H9 (cell line): ENCODE data around the gene AGBL4. TPM values are rescaled to one million over a fixed set of nuclear protein-coding genes. Genes with fewer than 3 reads are reported as not detected.

Experiments
- DNase-seq: peaks from one replicate; pipeline ENCODE4 v3.0.0-alpha.2; 2017
- H2AFZ ChIP-seq: one replicate; pipeline ENCODE4 v1.6.1; 2013; ENCODE audit warnings: mild to moderate bottlenecking, low read length, control low read depth, moderate library complexity
- H2AK5ac ChIP-seq: 2 replicates; pipeline ENCODE4 v1.6.1; 2013; ENCODE audit warnings: low read length, control low read depth, mixed read lengths; ENCODE audit not compliant: insufficient read length
- H2BK120ac ChIP-seq: one replicate; pipeline ENCODE4 v1.6.1; 2013; ENCODE audit warnings: low read depth, mild to moderate bottlenecking, low read length, control low read depth, inconsistent platforms; ENCODE audit not compliant: poor library complexity, severe bottlenecking
- H2BK12ac ChIP-seq: 2 replicates; pipeline ENCODE4 v1.6.1; 2013; ENCODE audit warnings: low read length, control low read depth, mixed read lengths, low read depth; ENCODE audit not compliant: insufficient read length
- H2BK15ac ChIP-seq: 2 replicates; pipeline ENCODE4 v1.6.1; 2013; ENCODE audit warnings: low read depth, low read length, control low read depth
- H2BK20ac ChIP-seq: one replicate; pipeline ENCODE4 v1.6.1; 2013; ENCODE audit warnings: low read depth, mild to moderate bottlenecking, low read length, control low read depth, inconsistent platforms; ENCODE audit not compliant: poor library complexity, severe bottlenecking
- H2BK5ac ChIP-seq: 2 replicates; pipeline ENCODE4 v1.6.1; 2013; ENCODE audit warnings: low read length, control low read depth, mixed read lengths; ENCODE audit not compliant: insufficient read length
- H3K14ac ChIP-seq: 2 replicates; pipeline ENCODE4 v1.6.1; 2013; ENCODE audit warnings: low read length, control low read depth; ENCODE audit not compliant: insufficient read depth
- H3K18ac ChIP-seq: 2 replicates; pipeline ENCODE4 v1.6.1; 2013; ENCODE audit warnings: low read depth, mild to moderate bottlenecking, mixed read lengths, low read length, control low read depth; ENCODE audit not compliant: insufficient read length
- H3K23ac ChIP-seq: 2 replicates; pipeline ENCODE4 v1.6.1; 2013; ENCODE audit warnings: low read length, control low read depth, mixed read lengths, low read depth; ENCODE audit not compliant: insufficient read length
- H3K23me2 ChIP-seq: 2 replicates; pipeline ENCODE4 v1.6.1; 2013; ENCODE audit warnings: low read depth, mild to moderate bottlenecking, mixed read lengths, low read length, control low read depth; ENCODE audit not compliant: insufficient read length, poor library complexity, severe bottlenecking
- H3K27ac ChIP-seq: 2 replicates; pipeline ENCODE4 v1.5.1; 2013; ENCODE audit warnings: low read length, control low read depth, mixed read lengths, low read depth; ENCODE audit not compliant: insufficient read length
- H3K27me3 ChIP-seq: 2 replicates; pipeline ENCODE4 v1.6.1; 2013; ENCODE audit warnings: low read length, control low read depth, inconsistent platforms; ENCODE audit not compliant: insufficient read depth
- H3K4ac ChIP-seq: 2 replicates; pipeline ENCODE4 v1.6.1; 2013; ENCODE audit warnings: low read depth, mild to moderate bottlenecking, control low read depth, inconsistent platforms, low read length, moderate library complexity
- H3K4me1 ChIP-seq: 2 replicates; pipeline ENCODE4 v1.6.1; 2013; ENCODE audit warnings: low read length, control low read depth, inconsistent platforms; ENCODE audit not compliant: insufficient read depth
- H3K4me2 ChIP-seq: 2 replicates; pipeline ENCODE4 v1.6.1; 2013; ENCODE audit warnings: low read length, control low read depth, mixed read lengths; ENCODE audit not compliant: insufficient read length, insufficient read depth
- H3K56ac ChIP-seq: 2 replicates; pipeline ENCODE4 v1.6.1; 2013; ENCODE audit warnings: low read depth, mild to moderate bottlenecking, mixed read lengths, low read length, control low read depth; ENCODE audit not compliant: insufficient read length
- H3K79me1 ChIP-seq: 2 replicates; pipeline ENCODE4 v1.6.1; 2013; ENCODE audit warnings: low read depth, mild to moderate bottlenecking, moderate library complexity, low read length, control low read depth, inconsistent platforms; ENCODE audit not compliant: insufficient read depth, poor library complexity, severe bottlenecking
- H3K79me2 ChIP-seq: 2 replicates; pipeline ENCODE4 v1.6.1; 2013; ENCODE audit warnings: low read length, control low read depth, inconsistent platforms; ENCODE audit not compliant: insufficient read depth
- H3K9ac ChIP-seq: 2 replicates; pipeline ENCODE4 v1.6.1; 2013; ENCODE audit warnings: low read length, control low read depth, mixed read lengths; ENCODE audit not compliant: insufficient read length; ENCODE audit errors: extremely low read depth
- H3K9me3 ChIP-seq: one replicate; pipeline ENCODE4 v1.6.1; 2013; ENCODE audit warnings: low read depth, low read length, inconsistent platforms; ENCODE audit not compliant: control insufficient read depth
- H3T11ph ChIP-seq: one replicate; pipeline ENCODE4 v1.6.1; 2013; ENCODE audit warnings: mild to moderate bottlenecking, low read length, control low read depth, inconsistent platforms
- H4K20me1 ChIP-seq: one replicate; pipeline ENCODE4 v1.6.1; 2013; ENCODE audit not compliant: control insufficient read depth, insufficient read length, insufficient read depth
- H4K5ac ChIP-seq: 2 replicates; pipeline ENCODE4 v1.6.1; 2013; ENCODE audit warnings: low read depth, mild to moderate bottlenecking, mixed read lengths, low read length, control low read depth; ENCODE audit not compliant: insufficient read length
- H4K8ac ChIP-seq: replicated peaks from 2 replicates; pipeline ENCODE4 v1.6.1; 2013; ENCODE audit warnings: low read length, control low read depth, mixed read lengths, low read depth; ENCODE audit not compliant: insufficient read length
- H4K91ac ChIP-seq: 2 replicates; pipeline ENCODE4 v1.6.1; 2013; ENCODE audit warnings: low read depth, mild to moderate bottlenecking, moderate library complexity, mixed read lengths, low read length, control low read depth; ENCODE audit not compliant: insufficient read length
- H3K27ac Mint-ChIP-seq, 3 experiments: 2 replicates in 2 of 3; 3 replicates in 1 of 3; pipeline ENCODE4 v1.8.0; 2020 to 2021; ENCODE audit warnings: mixed read lengths in 3 of 3, mild to moderate bottlenecking in 1 of 3, moderate library complexity in 1 of 3
- H3K27me3 Mint-ChIP-seq: 2 replicates; pipeline ENCODE4 v1.8.0; 2021; ENCODE audit warnings: low read depth, mild to moderate bottlenecking, moderate library complexity, mixed read lengths
- H3K36me3 Mint-ChIP-seq, 3 experiments: 2 replicates in 2 of 3; 3 replicates in 1 of 3; pipeline ENCODE4 v1.8.0; 2020 to 2021; ENCODE audit warnings: low read depth in 3 of 3, mixed read lengths in 3 of 3; ENCODE audit not compliant: insufficient read depth in 1 of 3
- H3K4me1 Mint-ChIP-seq, 2 experiments: 2 replicates each; pipeline ENCODE4 v1.8.0; 2020; ENCODE audit warnings: mixed read lengths in 2 of 2
- H3K4me3 Mint-ChIP-seq, 2 experiments: 2 replicates in 1 of 2; 3 replicates in 1 of 2; pipeline ENCODE4 v1.8.0; 2020 to 2021; ENCODE audit warnings: mild to moderate bottlenecking in 2 of 2, mixed read lengths in 2 of 2, moderate library complexity in 1 of 2
- H3K9me3 Mint-ChIP-seq, 2 experiments: 2 replicates in 1 of 2; 3 replicates in 1 of 2; pipeline ENCODE4 v1.8.0; 2020; ENCODE audit warnings: mild to moderate bottlenecking in 2 of 2, mixed read lengths in 2 of 2, moderate library complexity in 1 of 2
- CTCF ChIP-seq: fragments of 200-600 bp; sonication (generic); conservative IDR thresholded peaks from 3 replicates; pipeline ENCODE4 v1.8.0; 2021; ENCODE audit warnings: antibody characterized with exemption, mild to moderate bottlenecking
- WGBS: extraction: QIAGEN DNeasy Blood & Tissue Kit; methylation state at CpG from one replicate; pipeline ENCODE4 v1.1.7; 2013; ENCODE audit warnings: missing lambda C conversion rate, low lambda C conversion rate, mixed read lengths; ENCODE audit not compliant: insufficient read length; ENCODE audit errors: extremely low coverage; 5-methylcytosine and 5-hydroxymethylcytosine counted together
- total RNA-seq: library from RNA; stranded (reverse); gene quantifications from 2 replicates; pipeline ENCODE4 v1.2.1, GENCODE V29; 2021

AGBL4 gene
- total RNA-seq, 1 experiment from 2014 or later = not detected

GRCh38 chr1:48678710-48679505 lies 1344.8 kb downstream of the AGBL4 start:
- no peaks in the 10 kb centered on the region for H4K20me1 ChIP-seq
- no peak overlapping the region for H2BK20ac ChIP-seq
- no peaks in the 10 kb centered on the region for H3K79me2 ChIP-seq
- no peaks in the 10 kb centered on the region for H3K23me2 ChIP-seq
- H3K4ac ChIP-seq = no peak overlapping the region
- no peak overlapping the region for H3K14ac ChIP-seq
- H3K27me3 ChIP-seq = no peaks in the 10 kb centered on the region
- no peak overlapping the region for H3K27ac ChIP-seq
- DNase-seq = no peak
- WGBS = no CpG with 5 or more reads among the region's 3 CpGs
- no peak overlapping the region for H2AK5ac ChIP-seq
- H2AFZ ChIP-seq = no peak overlapping the region
- Mint-ChIP-seq H3K36me3 (no peaks in the 10 kb centered on the region), H3K4me3 (no peak overlapping the region), H3K27ac (no peak overlapping the region), H3K9me3 (no peaks in the 10 kb centered on the region), H3K4me1 (peaks cover 21 to 28% of the 10 kb centered on the region in 2 experiments), H3K27me3 (peaks cover 16% of the 10 kb centered on the region)
- H3K4me2 ChIP-seq = no peak overlapping the region
- H2BK12ac ChIP-seq = no peak overlapping the region
- H3K23ac ChIP-seq = no peak overlapping the region
- no peak overlapping the region for H2BK120ac ChIP-seq
- H4K8ac ChIP-seq = no peak overlapping the region
- no peaks in the 10 kb centered on the region for H3K79me1 ChIP-seq
- no peaks in the 10 kb centered on the region for H3K9me3 ChIP-seq
- peaks cover 4% of the 10 kb centered on the region; the same call in 1 of the 2 replicates for H3K4me1 ChIP-seq
- no peak for TF ChIP-seq CTCF
- no peak overlapping the region for H3K9ac ChIP-seq
- no peak overlapping the region for H3T11ph ChIP-seq
- H3K56ac ChIP-seq = no peak overlapping the region
- H4K91ac ChIP-seq = no peak overlapping the region
- no peak overlapping the region for H3K18ac ChIP-seq
- H2BK15ac ChIP-seq = no peak overlapping the region
- no peak overlapping the region for H4K5ac ChIP-seq
- H2BK5ac ChIP-seq = no peak overlapping the region
